ENCODE data around the gene ALPG.
"Not testable (repeated sequence)": the region's sequence is repeated elsewhere in the genome, so short reads cannot be mapped to it uniquely, and the experiment has no call there.

ALPG gene

GRCh38 chr2:232442431-232442830 lies 35.8 kb downstream of the ALPG start:
- peak; percentile 31 for DNase-seq

- DNase-seq, result not testable (repeated sequence)
Measured at GRCh38 chr2:232443047-232443446, 36.4 kb downstream of the ALPG start.

- DNase-seq, result not testable (repeated sequence)
Measured at GRCh38 chr2:232443669-232444408, 37.2 kb downstream of the ALPG start.

- DNase-seq, result peak; percentile 90
Measured at GRCh38 chr2:232444409-232445148, 37.9 kb downstream of the ALPG start.

- DNase-seq, result peak; percentile 41
Measured at GRCh38 chr2:232445149-232445885, 38.7 kb downstream of the ALPG start.

- peak; percentile 50 for DNase-seq
Measured at GRCh38 chr2:232446266-232446777, 39.7 kb downstream of the ALPG start.

GRCh38 chr2:232447091-232447620 lies 40.5 kb downstream of the ALPG start:
- peak; percentile 38 for DNase-seq

- peak; percentile 57 for DNase-seq
Measured at GRCh38 chr2:232447638-232448303, 41.1 kb downstream of the ALPG start.

- DNase-seq, result no peak
Measured at GRCh38 chr2:232448304-232448690, 41.7 kb downstream of the ALPG start.

- peak; percentile 54 for DNase-seq
Measured at GRCh38 chr2:232449964-232450363, 43.3 kb downstream of the ALPG start.

GRCh38 chr2:232451645-232452044 lies 45.0 kb downstream of the ALPG start:
- peak; percentile 41 for DNase-seq

- DNase-seq, result peak; percentile 43
Measured at GRCh38 chr2:232454630-232455029, 48.0 kb downstream of the ALPG start.

- no peak for DNase-seq
Measured at GRCh38 chr2:232455426-232456255, 49.0 kb downstream of the ALPG start, which contains the start of gene ALPI. TSS of gene ALPI (plus strand) at chr2:232456153. CDS start at chr2:232456200, 47 bp downstream.

- DNase-seq, result peak; percentile 29
Measured at GRCh38 chr2:232456296-232457120, 49.9 kb downstream of the ALPG start.

GRCh38 chr2:232457121-232458011 lies 50.7 kb downstream of the ALPG start:
- DNase-seq, result peak; percentile 35

GRCh38 chr2:232458051-232458660 lies 51.5 kb downstream of the ALPG start:
- peak; percentile 43 for DNase-seq

GRCh38 chr2:232458661-232459418 lies 52.2 kb downstream of the ALPG start:
- no peak for DNase-seq

- no peak for DNase-seq
Measured at GRCh38 chr2:232459419-232460035, 52.9 kb downstream of the ALPG start.

All from islet precursor cell (in vitro differentiated cells).